ENCODE data around the gene KDM7A. TPM values are rescaled to one million over a fixed set of nuclear protein-coding genes. Genes with fewer than 3 reads are reported as not detected.

The KDM7A gene
- total and polyA plus RNA-seq, 8 donors: 2.3 to 49.8 (median 17.9) TPM

DNA sequence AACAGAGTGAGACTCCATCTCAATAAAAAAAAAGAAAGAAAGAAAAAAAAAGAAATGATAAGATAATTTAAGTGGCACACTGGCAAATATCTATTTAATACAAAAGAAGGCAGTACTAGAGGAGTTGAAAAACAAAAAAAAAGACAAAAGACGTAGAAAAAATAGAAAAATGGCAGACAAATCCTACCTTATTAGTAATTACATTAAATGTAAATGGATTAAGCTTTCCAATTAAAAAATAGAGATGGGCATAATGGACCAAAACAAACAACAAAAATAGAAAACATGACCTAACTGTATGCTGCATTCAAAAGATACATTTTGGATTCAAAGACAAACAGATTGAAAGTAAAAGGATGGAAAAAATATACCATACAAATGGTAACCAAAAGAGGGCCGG, 108.8 kb downstream of the KDM7A start:
- Histone ChIP-seq H3K4me1 (peaks cover 0 to 7% (median 6%) of the 10 kb centered on the region in 4 donors), H3K27me3 (no peaks in the 10 kb centered on the region), H3K36me3 (no peaks in the 10 kb centered on the region), H3K4me3 (no peak overlapping the region), H3K9me3 (peaks cover 0 to 23% (median 15%) of the 10 kb centered on the region in 4 donors), H3K27ac (no peak overlapping the region)
- DNase-seq: no peak
- intact Hi-C loops (cut with DNase I; ENCODE audit: low total_unique reads): no loop called here
- TF ChIP-seq EP300 (IDR thresholded peaks at IDR 0.05) (no peak), POLR2AphosphoS5 (IDR thresholded peaks at IDR 0.05) (no peak), POLR2A (IDR thresholded peaks at IDR 0.05) (no peak)
- TF ChIP-seq, protein P1, sequence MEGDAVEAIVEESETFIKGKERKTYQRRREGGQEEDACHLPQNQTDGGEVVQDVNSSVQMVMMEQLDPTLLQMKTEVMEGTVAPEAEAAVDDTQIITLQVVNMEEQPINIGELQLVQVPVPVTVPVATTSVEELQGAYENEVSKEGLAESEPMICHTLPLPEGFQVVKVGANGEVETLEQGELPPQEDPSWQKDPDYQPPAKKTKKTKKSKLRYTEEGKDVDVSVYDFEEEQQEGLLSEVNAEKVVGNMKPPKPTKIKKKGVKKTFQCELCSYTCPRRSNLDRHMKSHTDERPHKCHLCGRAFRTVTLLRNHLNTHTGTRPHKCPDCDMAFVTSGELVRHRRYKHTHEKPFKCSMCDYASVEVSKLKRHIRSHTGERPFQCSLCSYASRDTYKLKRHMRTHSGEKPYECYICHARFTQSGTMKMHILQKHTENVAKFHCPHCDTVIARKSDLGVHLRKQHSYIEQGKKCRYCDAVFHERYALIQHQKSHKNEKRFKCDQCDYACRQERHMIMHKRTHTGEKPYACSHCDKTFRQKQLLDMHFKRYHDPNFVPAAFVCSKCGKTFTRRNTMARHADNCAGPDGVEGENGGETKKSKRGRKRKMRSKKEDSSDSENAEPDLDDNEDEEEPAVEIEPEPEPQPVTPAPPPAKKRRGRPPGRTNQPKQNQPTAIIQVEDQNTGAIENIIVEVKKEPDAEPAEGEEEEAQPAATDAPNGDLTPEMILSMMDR (IDR thresholded peaks at IDR 0.05): no peak
- WGBS, 5 donors: 48 to 87% (median 67%) methylated on average over 2 of the region's 2 CpGs

DNA sequence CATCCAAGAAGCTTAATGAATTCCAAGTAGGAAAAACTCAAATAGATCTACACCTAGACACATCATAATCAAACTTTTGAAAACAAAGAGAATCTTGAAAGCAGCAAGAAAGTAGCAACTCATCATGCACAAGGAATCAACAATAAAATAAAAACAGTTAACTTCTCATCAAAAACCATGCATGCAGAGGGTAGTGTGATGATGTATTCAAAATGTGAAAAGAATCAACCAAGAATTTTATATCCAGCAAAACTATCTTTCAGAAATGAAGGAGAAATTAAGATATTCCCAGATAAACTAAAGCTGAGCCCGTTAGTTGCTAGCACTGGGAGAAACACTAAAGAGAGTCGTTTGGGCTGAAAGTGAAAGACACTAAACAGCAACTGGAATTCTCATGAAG, 109.7 kb downstream of the KDM7A start:
- Histone ChIP-seq H3K4me3 (no peak overlapping the region), H3K36me3 (no peaks in the 10 kb centered on the region), H3K27ac (no peak overlapping the region), H3K27me3 (no peaks in the 10 kb centered on the region), H3K9me3 (peaks cover 0 to 23% (median 15%) of the 10 kb centered on the region in 4 donors), H3K4me1 (peaks cover 3 to 9% (median 7%) of the 10 kb centered on the region in 4 donors)
- intact Hi-C loops (cut with DNase I; ENCODE audit: low total_unique reads): no loop called here
- TF ChIP-seq, protein P1 (IDR thresholded peaks at IDR 0.05): no peak
- TF ChIP-seq POLR2A (IDR thresholded peaks at IDR 0.05) (no peak), POLR2AphosphoS5 (IDR thresholded peaks at IDR 0.05) (no peak), EP300 (IDR thresholded peaks at IDR 0.05) (no peak)
- WGBS, 5 donors: 45 to 79% (median 72%) methylated on average over 2 of the region's 2 CpGs
- no peak for DNase-seq

DNA sequence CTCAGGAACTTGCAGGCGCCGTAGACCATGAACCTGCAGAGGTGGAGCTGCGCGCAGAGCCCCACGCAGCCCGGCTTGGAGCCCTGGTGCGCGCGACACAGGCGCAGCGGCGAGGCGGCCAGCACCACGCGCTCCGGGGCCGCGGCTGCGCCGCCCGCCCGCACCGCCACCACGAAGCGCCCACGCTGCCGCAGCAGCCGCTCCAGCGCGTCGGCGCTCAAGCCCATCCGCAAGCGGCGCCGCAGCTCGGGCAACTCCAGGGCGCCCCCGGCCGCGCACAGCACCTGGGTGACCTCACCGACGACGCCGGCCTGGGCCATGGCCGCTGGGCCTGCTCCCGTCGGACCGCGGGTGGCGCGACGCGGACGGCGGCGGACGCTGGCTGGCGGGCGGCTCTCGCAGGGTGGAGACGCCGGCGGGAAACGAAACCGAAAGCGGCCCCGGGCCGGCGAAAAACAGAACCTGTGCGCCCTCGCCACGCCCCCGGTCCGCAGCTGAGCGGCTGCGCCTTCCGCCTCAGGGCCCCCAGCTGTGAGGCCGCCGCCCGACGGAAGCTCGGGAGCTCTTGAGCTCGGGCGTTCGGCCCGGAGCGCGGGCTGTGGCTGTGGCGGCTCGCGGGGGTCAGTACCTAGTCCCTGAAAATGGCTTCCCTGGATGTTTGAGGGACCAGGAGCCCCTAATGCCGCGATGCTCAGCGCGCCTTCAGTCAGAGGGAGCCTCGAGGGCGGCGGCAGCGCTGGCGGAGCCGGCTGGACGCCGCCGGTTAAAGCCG, 114.1 kb downstream of the KDM7A start, which contains the start of gene PARP12:
PARP12 (minus strand) TSS at position 424 of the 772 bp plus-strand sequence; CDS start at position 320, 104 bp downstream.
- DNase-seq: peak; percentile 93 to 96
- peak within 1 kb of the TSS; percentile 66 to 80 (median 74) for H3K4me3 ChIP-seq
- H3K9me3 ChIP-seq: peaks cover 0 to 16% (median 13%) of the 10 kb centered on the region in 4 donors
- H3K4me1 ChIP-seq: peaks cover 36 to 47% (median 41%) of the 10 kb centered on the region in 4 donors
- H3K27ac ChIP-seq: peak within 1 kb of the TSS; percentile 91 to 97 (median 95)
- intact Hi-C loops (cut with DNase I; ENCODE audit: low total_unique reads): no loop called here
- TF ChIP-seq, protein P1 (IDR thresholded peaks at IDR 0.05): no peak
- TF ChIP-seq EP300 (IDR thresholded peaks at IDR 0.05): no peak
- no peak for TF ChIP-seq POLR2A (IDR thresholded peaks at IDR 0.05)
- peak; percentile 6 to 87 (median 84) for TF ChIP-seq POLR2AphosphoS5 (IDR thresholded peaks at IDR 0.05)
- 0 to 3% (median 0%) methylated on average over 14 to 106 of the region's 106 CpGs for WGBS, 5 donors
- H3K36me3 ChIP-seq: peaks cover 0 to 1% (median under 1%) of the 10 kb centered on the region in 4 donors
- no peaks in the 10 kb centered on the region for H3K27me3 ChIP-seq

DNA sequence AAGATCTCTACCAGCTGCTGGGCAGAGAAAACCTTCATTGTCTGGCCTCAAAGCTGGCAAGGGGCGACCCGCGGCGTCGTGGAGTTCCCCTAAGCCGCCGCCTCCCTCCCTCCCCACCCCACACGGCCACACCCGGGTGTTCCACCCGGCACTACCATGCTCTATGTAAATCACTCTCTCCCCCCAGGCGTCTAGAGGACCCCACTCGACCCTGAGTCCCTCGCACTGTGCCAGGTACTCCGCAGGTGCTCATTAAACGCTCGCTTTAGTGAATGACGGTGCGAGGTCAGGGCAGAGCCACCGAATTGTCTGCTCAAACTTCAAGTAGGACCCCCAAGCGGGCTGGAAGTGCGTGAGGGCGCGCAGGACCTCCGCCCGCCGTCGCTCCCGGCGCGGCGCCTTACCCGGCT, 114.7 kb downstream of the KDM7A start:
- Histone ChIP-seq H3K9me3 (peaks cover 0 to 11% (median 9%) of the 10 kb centered on the region in 4 donors), H3K36me3 (peaks cover under 1 to 7% (median 6%) of the 10 kb centered on the region in 4 donors), H3K27me3 (no peaks in the 10 kb centered on the region), H3K4me3 (peak overlapping the region; percentile 66 to 80 (median 74)), H3K4me1 (peaks cover 36 to 47% (median 41%) of the 10 kb centered on the region in 4 donors), H3K27ac (peak overlapping the region; percentile 91 to 97 (median 95))
- peak in 1 of 2 donors; percentile 70 for DNase-seq
- intact Hi-C loops (cut with DNase I; ENCODE audit: low total_unique reads): no loop called here
- WGBS, 5 donors: 2 to 15% (median 4%) methylated on average over 18 to 32 of the region's 32 CpGs
- TF ChIP-seq POLR2AphosphoS5 (IDR thresholded peaks at IDR 0.05) (no peak), POLR2A (IDR thresholded peaks at IDR 0.05) (no peak), EP300 (IDR thresholded peaks at IDR 0.05) (no peak)
- TF ChIP-seq, protein P1 (IDR thresholded peaks at IDR 0.05): no peak
